ENCODE data around the gene SRPK2.
"Not testable (repeated sequence)": the region's sequence is repeated elsewhere in the genome, so short reads cannot be mapped to it uniquely, and the experiment has no call there.

Gene SRPK2

GRCh38 chr7:105304040-105304895, 84.5 kb downstream of the SRPK2 start:
- no peak for DNase-seq (ENCODE audit: low read depth in 2 of 2)

GRCh38 chr7:105300587-105300986, 88.1 kb downstream of the SRPK2 start:
- not testable (repeated sequence) for DNase-seq (ENCODE audit: low read depth in 2 of 2)

- no peak for DNase-seq (ENCODE audit: low read depth in 2 of 2)
Observed at GRCh38 chr7:105298439-105298894, 90.3 kb downstream of the SRPK2 start.

- no peak for DNase-seq (ENCODE audit: low read depth in 2 of 2)
Observed at GRCh38 chr7:105297985-105298384, 90.7 kb downstream of the SRPK2 start.

GRCh38 chr7:105297309-105297708, 91.4 kb downstream of the SRPK2 start:
- no peak for DNase-seq (ENCODE audit: low read depth in 2 of 2)

GRCh38 chr7:105296491-105296890, 92.2 kb downstream of the SRPK2 start:
- no peak for DNase-seq (ENCODE audit: low read depth in 2 of 2)

GRCh38 chr7:105295596-105296352, 92.9 kb downstream of the SRPK2 start:
- no peak for DNase-seq (ENCODE audit: low read depth in 2 of 2)

GRCh38 chr7:105294482-105294881, 94.2 kb downstream of the SRPK2 start:
- DNase-seq (ENCODE audit: low read depth in 2 of 2), result not testable (repeated sequence)

- no peak for DNase-seq (ENCODE audit: low read depth in 2 of 2)
Observed at GRCh38 chr7:105289704-105290103, 99.0 kb downstream of the SRPK2 start.

GRCh38 chr7:105286441-105286840, 102.3 kb downstream of the SRPK2 start:
- DNase-seq (ENCODE audit: low read depth in 2 of 2), result no peak

- DNase-seq (ENCODE audit: low read depth in 2 of 2), result no peak
Observed at GRCh38 chr7:105285118-105285874, 103.4 kb downstream of the SRPK2 start.

GRCh38 chr7:105284014-105284413, 104.7 kb downstream of the SRPK2 start:
- DNase-seq (ENCODE audit: low read depth in 2 of 2), result no peak

- DNase-seq (ENCODE audit: low read depth in 2 of 2), result no peak
Observed at GRCh38 chr7:105281966-105282365, 106.8 kb downstream of the SRPK2 start.

- no peak for DNase-seq (ENCODE audit: low read depth in 2 of 2)
Observed at GRCh38 chr7:105279688-105280007, 109.1 kb downstream of the SRPK2 start.

GRCh38 chr7:105278973-105279687, 109.6 kb downstream of the SRPK2 start:
- DNase-seq (ENCODE audit: low read depth in 2 of 2), result no peak

GRCh38 chr7:105278565-105278964, 110.2 kb downstream of the SRPK2 start:
- DNase-seq (ENCODE audit: low read depth in 2 of 2), result no peak

- DNase-seq (ENCODE audit: low read depth in 2 of 2), result no peak
Observed at GRCh38 chr7:105277341-105277740, 111.4 kb downstream of the SRPK2 start.

GRCh38 chr7:105270117-105270516, 118.6 kb downstream of the SRPK2 start:
- DNase-seq (ENCODE audit: low read depth in 2 of 2), result no peak

GRCh38 chr7:105269397-105269796, 119.3 kb downstream of the SRPK2 start:
- no peak for DNase-seq (ENCODE audit: low read depth in 2 of 2)

GRCh38 chr7:105268511-105269392, 120.0 kb downstream of the SRPK2 start:
- DNase-seq (ENCODE audit: low read depth in 2 of 2), result no peak

GRCh38 chr7:105268056-105268455, 120.7 kb downstream of the SRPK2 start:
- DNase-seq (ENCODE audit: low read depth in 2 of 2), result no peak

Data from stimulated activated CD8-positive, alpha-beta memory T cell treated with anti-CD3 and anti-CD28 coated beads, Interleukin-7, amount 100 ng/mL, for 1 hour (primary cell).